ENCODE data around the gene FAM47A.

Gene FAM47A

DNA sequence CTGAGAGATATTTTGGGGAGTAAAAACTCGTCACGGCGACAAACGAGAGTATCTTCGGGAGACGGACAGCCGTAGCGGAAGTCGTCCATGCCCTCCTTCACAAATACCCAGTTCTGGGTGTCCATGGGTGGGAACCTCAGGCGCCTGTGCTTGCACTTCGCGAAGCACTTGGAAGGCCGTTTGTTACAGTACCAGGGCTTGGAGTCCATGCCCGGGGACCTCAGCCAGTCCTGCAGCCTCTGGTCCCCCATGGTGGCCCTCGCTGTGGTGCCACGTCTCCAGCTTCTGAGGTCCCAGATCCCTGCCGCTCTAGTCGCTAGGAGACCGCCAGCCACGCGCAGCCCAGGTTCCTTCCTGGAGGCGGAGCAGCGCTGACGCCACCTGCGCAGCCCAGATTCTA, at the start of gene FAM47A:
TSS of gene FAM47A (minus strand) at position 287 of the 400 bp plus-strand sequence. CDS start at position 251, 36 bp downstream.
- DNase-seq = no peak

DNA sequence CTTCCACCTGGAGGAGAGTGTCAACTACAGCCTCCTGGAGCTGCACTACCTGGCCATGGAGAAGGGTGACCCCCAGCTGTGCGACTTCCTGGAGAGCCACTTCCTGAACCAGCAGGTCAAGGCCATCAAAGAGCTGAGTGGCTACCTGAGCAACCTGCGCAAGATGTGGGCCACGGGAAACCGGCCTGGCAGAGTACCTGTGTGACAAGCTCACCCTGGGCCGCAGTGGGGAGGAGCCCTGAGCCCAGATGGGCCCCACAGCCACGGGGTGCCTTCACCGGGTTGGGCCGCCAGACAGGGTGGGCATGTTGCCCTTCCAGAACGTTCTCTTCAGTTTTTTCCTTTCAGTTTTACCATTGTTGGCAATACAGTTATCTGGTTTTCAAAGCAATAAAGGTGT, 15.2 kb upstream of the FAM47A start:
- DNase-seq = no peak

DNA sequence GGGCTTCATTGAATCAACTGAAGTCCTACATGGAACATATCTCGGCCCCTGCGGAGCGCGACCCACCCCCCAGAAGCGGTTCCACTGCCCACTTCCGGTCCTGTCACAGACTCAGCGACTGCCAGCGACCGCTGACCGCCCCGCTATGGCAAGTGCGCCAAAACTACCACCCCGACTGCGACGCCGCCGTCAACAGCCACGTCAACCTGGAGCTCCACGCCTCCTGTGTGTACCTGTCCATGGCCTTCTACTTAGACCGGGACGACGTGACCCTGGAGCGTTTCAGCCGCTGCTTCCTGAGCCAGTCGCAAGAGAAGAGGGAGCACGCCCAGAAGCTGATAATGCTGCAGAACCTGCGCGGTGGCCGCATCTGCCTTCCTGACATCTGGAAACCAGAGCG, 14.8 kb upstream of the FAM47A start:
- DNase-seq = no peak

DNA sequence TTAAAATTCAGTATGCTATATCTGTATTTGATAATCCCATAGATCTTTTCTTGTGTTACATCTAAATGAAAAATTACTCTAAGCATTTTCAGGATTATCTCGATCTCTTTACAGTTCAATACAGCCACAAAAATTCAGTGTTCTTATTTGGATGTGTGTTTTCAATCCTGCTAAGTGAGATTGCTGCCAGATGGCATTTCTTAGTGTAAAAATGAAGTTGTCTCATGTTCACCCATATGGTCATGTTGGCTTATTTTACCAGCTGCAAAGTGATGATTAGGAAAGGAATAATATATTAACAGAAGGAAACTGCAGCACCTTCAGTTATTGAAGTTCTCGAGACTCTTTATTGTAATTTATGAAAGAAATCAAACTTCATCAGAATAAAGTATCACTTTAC, 12.1 kb upstream of the FAM47A start:
- no peak for DNase-seq

DNA sequence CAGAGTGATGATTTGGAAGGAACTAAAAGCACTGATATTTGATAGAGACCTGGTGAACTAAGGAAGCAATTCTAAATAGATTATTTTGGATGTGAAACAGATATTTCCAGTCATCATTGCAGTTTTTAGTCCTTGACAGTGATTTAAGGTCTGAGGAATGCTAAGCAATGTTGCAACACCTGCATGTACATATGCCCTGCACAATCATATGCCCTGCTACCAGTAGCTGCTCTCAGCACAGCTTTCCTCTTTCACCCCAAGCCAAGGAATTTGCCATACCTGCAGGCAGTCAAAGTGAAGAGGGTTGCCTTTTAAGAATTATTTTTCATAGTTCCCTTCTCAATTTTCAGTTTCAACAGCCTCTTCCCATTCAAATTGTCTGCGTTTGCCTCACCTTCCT, 8.7 kb upstream of the FAM47A start:
- DNase-seq = no peak

DNA sequence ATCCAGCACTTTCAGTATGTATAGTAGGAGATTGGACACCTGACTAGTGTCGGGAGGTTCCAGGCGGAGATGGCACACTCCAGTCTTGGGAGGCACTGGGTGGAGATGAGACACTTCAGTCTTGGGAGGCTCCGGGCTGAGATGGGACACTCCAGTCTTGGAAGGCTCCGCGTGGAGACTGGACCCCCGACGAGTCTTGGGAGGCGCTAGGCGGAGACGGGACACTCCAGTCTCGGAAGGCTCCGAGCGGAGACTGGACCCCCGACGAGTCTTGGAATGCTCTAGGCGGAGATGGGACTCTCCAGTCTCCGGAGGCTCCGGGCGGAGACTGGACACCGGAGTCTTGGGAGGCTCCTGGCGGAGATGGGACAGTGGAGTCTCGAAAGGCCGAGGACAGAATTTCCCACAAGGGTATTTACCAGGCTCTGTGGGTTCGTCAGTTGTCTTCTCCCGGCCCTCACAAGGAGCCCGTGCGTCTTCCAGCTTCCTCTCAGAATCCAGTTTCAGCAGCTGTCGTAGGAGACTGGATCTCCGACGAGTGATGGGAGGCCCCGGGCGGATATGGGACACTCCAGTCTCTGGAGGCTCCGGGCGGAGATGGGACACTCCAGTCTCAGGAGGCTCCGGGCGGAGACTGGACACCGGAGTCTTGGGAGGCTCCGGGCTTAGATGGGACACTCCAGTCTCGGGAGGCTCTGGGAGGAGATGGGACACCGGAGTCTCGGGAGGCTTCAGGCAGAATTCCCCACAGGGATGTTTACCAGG, 952 bp downstream of the FAM47A start:
- DNase-seq = no peak

DNA sequence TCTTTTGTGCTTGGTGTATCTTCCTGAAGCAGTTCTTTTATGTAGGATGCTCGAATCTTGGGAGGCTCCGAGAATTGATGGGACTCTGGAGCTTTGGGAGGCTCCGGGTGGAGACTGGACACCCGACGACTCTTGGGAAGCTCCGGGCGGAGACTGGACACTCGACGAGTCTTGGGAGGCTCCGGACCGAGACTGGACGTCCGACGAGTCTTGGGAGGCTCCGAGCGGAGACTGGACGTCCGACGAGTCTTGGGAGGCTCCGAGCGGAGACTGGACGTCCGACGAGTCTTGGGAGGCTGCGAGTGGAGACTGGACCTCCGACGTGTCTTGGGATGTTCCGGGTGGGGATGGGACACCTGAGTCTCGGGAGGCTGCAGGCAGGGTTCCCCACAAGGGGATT, 1.6 kb downstream of the FAM47A start:
- DNase-seq = no peak

DNA sequence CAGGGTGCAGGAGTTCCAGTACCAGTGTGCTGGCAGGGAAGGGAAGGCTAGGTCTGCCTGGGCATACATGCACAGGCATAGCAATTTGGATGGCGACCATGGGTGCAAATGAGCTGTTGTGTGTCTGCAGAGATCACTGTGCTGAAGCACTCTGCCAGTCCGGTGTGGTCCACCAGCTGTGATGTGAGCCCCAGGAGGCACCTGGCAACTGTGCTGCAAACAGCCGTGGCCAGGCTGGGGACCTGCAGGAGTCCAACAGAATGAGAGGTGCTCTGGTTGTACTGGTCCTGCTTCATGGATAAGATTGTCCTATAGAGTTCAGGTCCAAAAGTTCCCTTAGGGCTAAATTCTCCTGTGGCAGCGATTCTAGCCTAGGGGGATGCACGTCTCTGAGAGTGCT, 6.1 kb downstream of the FAM47A start:
- no peak for DNase-seq

DNA sequence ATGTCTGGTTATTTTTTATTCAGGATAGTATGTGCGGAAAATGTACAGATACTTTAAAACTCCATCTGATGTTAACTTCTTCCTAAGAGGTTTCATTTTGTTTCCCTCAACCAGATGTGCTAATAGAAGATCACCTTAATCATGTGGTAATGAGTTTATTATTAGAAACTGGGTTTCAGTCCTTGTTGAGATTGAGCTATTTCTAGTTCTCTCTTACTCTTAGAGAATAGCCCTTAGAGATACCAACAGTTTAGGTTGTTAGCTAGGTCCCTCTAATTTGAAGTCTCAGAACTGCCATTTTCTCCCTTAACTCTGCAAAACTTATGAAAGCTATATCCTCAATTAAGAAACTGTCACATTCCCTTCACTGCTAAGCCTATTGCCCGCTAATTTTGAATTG, 13.0 kb downstream of the FAM47A start:
- no peak for DNase-seq

DNA sequence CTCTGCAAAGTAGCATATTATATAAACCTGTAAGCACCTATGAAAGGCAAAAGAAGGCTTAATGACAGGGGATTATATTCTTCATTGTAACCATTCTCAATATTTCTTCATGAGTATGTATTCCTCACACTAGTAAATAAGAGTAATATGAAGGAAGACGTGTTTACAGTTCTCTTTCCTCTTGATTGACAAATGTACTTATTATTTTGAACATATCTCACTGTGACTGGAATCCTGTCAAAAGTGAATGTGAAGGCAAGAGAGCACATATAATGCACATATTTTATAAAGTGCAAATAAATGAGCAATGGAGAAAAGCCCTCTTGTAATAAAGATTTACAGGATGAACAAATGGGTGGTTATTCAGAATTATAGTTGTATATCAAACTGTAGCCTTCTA, 19.7 kb downstream of the FAM47A start:
- no peak for DNase-seq
